Stimulated activated CD4-positive, alpha-beta T cell treated with anti-CD3 and anti-CD28 coated beads, Interleukin-1b, Interleukin-23, amount 100 ng/mL, for 24 hours (primary cell): Measurements from ENCODE around the gene IP6K3.

Source experiments
- DNase-seq, 4 experiments: peaks; one replicate each; pipeline ENCODE4 v3.0.0-alpha.2; 2020; ENCODE audit warnings: low read depth in 4 of 4, low spot score in 1 of 4

The IP6K3 gene

GRCh38 chr6:33707771-33708170, 38.9 kb downstream of the IP6K3 start:
- DNase-seq, result no peak

GRCh38 chr6:33705955-33706725, 40.6 kb downstream of the IP6K3 start:
- DNase-seq, result no peak

- DNase-seq, result no peak
Measured at GRCh38 chr6:33705268-33705885, 41.3 kb downstream of the IP6K3 start.

- DNase-seq, result no peak
Measured at GRCh38 chr6:33704215-33705066, 42.3 kb downstream of the IP6K3 start.

- DNase-seq, result no peak
Measured at GRCh38 chr6:33702345-33702977, 44.2 kb downstream of the IP6K3 start.

GRCh38 chr6:33700391-33701050, 46.2 kb downstream of the IP6K3 start:
- peak in 2 of 4 experiments; percentile 54 to 62 for DNase-seq

GRCh38 chr6:33699739-33700138, 47.0 kb downstream of the IP6K3 start:
- no peak for DNase-seq

- DNase-seq, result no peak
Measured at GRCh38 chr6:33699131-33699530, 47.6 kb downstream of the IP6K3 start.

GRCh38 chr6:33698494-33698893, 48.2 kb downstream of the IP6K3 start:
- DNase-seq, result no peak

- no peak for DNase-seq
Measured at GRCh38 chr6:33697845-33698244, 48.9 kb downstream of the IP6K3 start.

- DNase-seq, result no peak
Measured at GRCh38 chr6:33696548-33697518, 49.9 kb downstream of the IP6K3 start.

- no peak for DNase-seq
Measured at GRCh38 chr6:33696076-33696475, 50.6 kb downstream of the IP6K3 start.

GRCh38 chr6:33695451-33695887, 51.2 kb downstream of the IP6K3 start:
- no peak for DNase-seq

GRCh38 chr6:33694977-33695376, 51.7 kb downstream of the IP6K3 start:
- DNase-seq, result no peak

- peak in 2 of 4 experiments; percentile 62 to 68 for DNase-seq
Measured at GRCh38 chr6:33694401-33694931, 52.2 kb downstream of the IP6K3 start.

GRCh38 chr6:33693186-33694105, 53.3 kb downstream of the IP6K3 start:
- no peak for DNase-seq

- DNase-seq, result peak in 1 of 4 experiments; percentile 54
Measured at GRCh38 chr6:33692760-33693158, 53.9 kb downstream of the IP6K3 start.

GRCh38 chr6:33692078-33692759, 54.5 kb downstream of the IP6K3 start:
- DNase-seq, result no peak
